Measurements from ENCODE around the gene MEX3C. TPM values are rescaled to one million over a fixed set of nuclear protein-coding genes. Genes with fewer than 3 reads are reported as not detected.

MEX3C gene
- total RNA-seq = 33.7 and 36.4 TPM in 2 replicates

GRCh38 chr18:51197661-51198424, at the start of gene MEX3C:
TSS of gene MEX3C (minus strand) at chr18:51197681. CDS start at chr18:51197320, 361 bp downstream.

Other genes with a start within 250 kb of the MEX3C start
- gene ELAC1, start 229.6 kb downstream of the MEX3C start, total RNA-seq = 6.0 and 8.9 TPM in 2 replicates
- gene SMAD4, start 167.5 kb downstream of the MEX3C start, total RNA-seq = 93.8 and 108 TPM in 2 replicates

Data from smooth muscle cell of trachea (primary cell).